Tibial nerve (tissue), 4 donors: ENCODE data around the gene PRH2.

Source experiments
- EP300 ChIP-seq, 2 donors: sonication (generic); formaldehyde crosslinking; IDR thresholded peaks; one replicate each; pipeline ENCODE4 v1.6.1; 2017; ENCODE audit warnings: antibody characterized with exemption in 2 of 2, mild to moderate bottlenecking in 1 of 2
- POLR2A ChIP-seq, 2 donors: fragments of 450-650 bp; IDR thresholded peaks; one replicate each; pipeline ENCODE4 v1.6.1; 2017; ENCODE audit warnings: antibody characterized with exemption in 2 of 2, mild to moderate bottlenecking in 2 of 2, moderate library complexity in 2 of 2
- TF ChIP-seq, protein P1 (sequence below), 5 experiments: fragments of 200-600 bp in 3 of 5; fragments of 450-650 bp in 2 of 5; sonication (generic) in 3 of 5; IDR thresholded peaks; one replicate each; pipeline ENCODE4 v1.5.1; 2016 to 2019; ENCODE audit warnings: antibody characterized with exemption in 5 of 5, mild to moderate bottlenecking in 3 of 5, moderate library complexity in 2 of 5

DNA sequence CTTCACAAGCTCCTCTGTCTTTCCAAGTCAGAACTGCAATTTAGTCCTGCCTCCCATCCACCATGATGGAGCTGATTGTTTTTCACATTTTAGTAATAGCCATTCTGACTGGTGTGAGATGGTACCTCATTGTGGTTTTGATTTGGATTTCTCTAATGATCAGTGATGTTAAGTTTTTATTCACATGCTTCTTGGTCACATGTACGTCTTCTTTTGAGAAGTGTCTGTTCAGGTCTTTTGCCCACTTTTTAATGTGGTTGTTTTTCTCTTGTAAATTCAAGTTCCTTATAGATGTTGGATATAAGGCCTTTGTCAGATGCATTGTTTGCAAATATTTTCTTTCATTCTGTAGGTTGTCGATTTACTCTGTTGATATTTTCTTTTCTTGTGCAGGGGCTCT, 14.1 kb downstream of the PRH2 start:
- TF ChIP-seq, protein P1, sequence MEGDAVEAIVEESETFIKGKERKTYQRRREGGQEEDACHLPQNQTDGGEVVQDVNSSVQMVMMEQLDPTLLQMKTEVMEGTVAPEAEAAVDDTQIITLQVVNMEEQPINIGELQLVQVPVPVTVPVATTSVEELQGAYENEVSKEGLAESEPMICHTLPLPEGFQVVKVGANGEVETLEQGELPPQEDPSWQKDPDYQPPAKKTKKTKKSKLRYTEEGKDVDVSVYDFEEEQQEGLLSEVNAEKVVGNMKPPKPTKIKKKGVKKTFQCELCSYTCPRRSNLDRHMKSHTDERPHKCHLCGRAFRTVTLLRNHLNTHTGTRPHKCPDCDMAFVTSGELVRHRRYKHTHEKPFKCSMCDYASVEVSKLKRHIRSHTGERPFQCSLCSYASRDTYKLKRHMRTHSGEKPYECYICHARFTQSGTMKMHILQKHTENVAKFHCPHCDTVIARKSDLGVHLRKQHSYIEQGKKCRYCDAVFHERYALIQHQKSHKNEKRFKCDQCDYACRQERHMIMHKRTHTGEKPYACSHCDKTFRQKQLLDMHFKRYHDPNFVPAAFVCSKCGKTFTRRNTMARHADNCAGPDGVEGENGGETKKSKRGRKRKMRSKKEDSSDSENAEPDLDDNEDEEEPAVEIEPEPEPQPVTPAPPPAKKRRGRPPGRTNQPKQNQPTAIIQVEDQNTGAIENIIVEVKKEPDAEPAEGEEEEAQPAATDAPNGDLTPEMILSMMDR (IDR thresholded peaks at IDR 0.05): no peak
- TF ChIP-seq POLR2A (IDR thresholded peaks at IDR 0.05): no peak
- no peak for TF ChIP-seq EP300 (IDR thresholded peaks at IDR 0.05)
